Coronary artery (tissue), 2 donors: ENCODE results near the gene NLGN1.

ENCODE experiments used
- DNase-seq: peaks from one replicate; pipeline ENCODE4 v3.0.0-alpha.2; 2017; ENCODE audit warnings: low spot score
- H3K27ac ChIP-seq, 2 donors: fragments of 200-600 bp; sonication (generic); one replicate each; pipeline ENCODE4 v1.5.1; 2016 to 2019
- H3K4me3 ChIP-seq: fragments of 200-600 bp; sonication (generic); 2 replicates; pipeline ENCODE4 v1.5.1; 2016; ENCODE audit warnings: mild to moderate bottlenecking, moderate library complexity
- CTCF ChIP-seq: fragments of 200-600 bp; sonication (generic); IDR thresholded peaks from one replicate; pipeline ENCODE4 v1.5.1; 2019; ENCODE audit warnings: antibody characterized with exemption

Gene NLGN1

GRCh38 chr3:173395412-173396181 lies 1.9 kb upstream of the NLGN1 start:
- TF ChIP-seq CTCF = no peak
- DNase-seq = peak; percentile 95
- H3K27ac ChIP-seq = peak overlapping the region; percentile 74 to 83
- peak overlapping the region; percentile 79 for H3K4me3 ChIP-seq

- TF ChIP-seq CTCF = no peak
- H3K27ac ChIP-seq = peak overlapping the region; percentile 74 to 83
- DNase-seq = no peak
- H3K4me3 ChIP-seq = peak overlapping the region; percentile 79
Measured at GRCh38 chr3:173396191-173397041, 1.1 kb upstream of the NLGN1 start.

GRCh38 chr3:173398111-173398479 lies 551 bp downstream of the NLGN1 start:
- no peak for TF ChIP-seq CTCF
- Histone ChIP-seq H3K4me3 (peak overlapping the region; percentile 79), H3K27ac (peak overlapping the region; percentile 74 to 83)
- DNase-seq = no peak

- DNase-seq = no peak
- peak overlapping the region; percentile 79 for H3K4me3 ChIP-seq
- no peak for TF ChIP-seq CTCF
- H3K27ac ChIP-seq = no peak overlapping the region
Measured at GRCh38 chr3:173399044-173399443, 1.5 kb downstream of the NLGN1 start.

GRCh38 chr3:173401369-173401768 lies 3.8 kb downstream of the NLGN1 start:
- no peak overlapping the region for H3K4me3 ChIP-seq
- no peak overlapping the region for H3K27ac ChIP-seq
- TF ChIP-seq CTCF = no peak
- no peak for DNase-seq

- Histone ChIP-seq H3K27ac (no peak overlapping the region), H3K4me3 (no peak overlapping the region)
- DNase-seq = no peak
- no peak for TF ChIP-seq CTCF
Measured at GRCh38 chr3:173402656-173403055, 5.1 kb downstream of the NLGN1 start.
